Glutamatergic neuron (in vitro differentiated cells): Measurements from ENCODE around the gene HIPK4. TPM values are rescaled to one million over a fixed set of nuclear protein-coding genes. Genes with fewer than 3 reads are reported as not detected.
"Not testable (repeated sequence)": the region's sequence is repeated elsewhere in the genome, so short reads cannot be mapped to it uniquely, and the experiment has no call there.

Experiments
- DNase-seq: peaks from one replicate; pipeline ENCODE4 v3.0.0; 2022
- H3K27ac Mint-ChIP-seq: one replicate; pipeline ENCODE4 v1.8.0; 2020; ENCODE audit warnings: mild to moderate bottlenecking, mixed read lengths, inconsistent platforms; ENCODE audit not compliant: unreplicated experiment
- H3K27me3 Mint-ChIP-seq: one replicate; pipeline ENCODE4 v1.8.0; 2020; ENCODE audit warnings: mild to moderate bottlenecking, moderate library complexity, mixed read lengths, inconsistent platforms; ENCODE audit not compliant: unreplicated experiment
- H3K36me3 Mint-ChIP-seq: one replicate; pipeline ENCODE4 v1.8.0; 2020; ENCODE audit warnings: mild to moderate bottlenecking, mixed read lengths, inconsistent platforms; ENCODE audit not compliant: unreplicated experiment
- H3K4me1 Mint-ChIP-seq: one replicate; pipeline ENCODE4 v1.8.0; 2020; ENCODE audit warnings: mild to moderate bottlenecking, low read depth, mixed read lengths, inconsistent platforms; ENCODE audit not compliant: unreplicated experiment
- H3K4me3 Mint-ChIP-seq: one replicate; pipeline ENCODE4 v1.8.0; 2020; ENCODE audit warnings: mild to moderate bottlenecking, mixed read lengths, inconsistent platforms; ENCODE audit not compliant: unreplicated experiment
- H3K9me3 Mint-ChIP-seq: one replicate; pipeline ENCODE4 v1.8.0; 2020; ENCODE audit warnings: mild to moderate bottlenecking, moderate library complexity, mixed read lengths, inconsistent platforms; ENCODE audit not compliant: unreplicated experiment
- CTCF ChIP-seq: fragments of 200-600 bp; sonication (generic); IDR thresholded peaks from one replicate; pipeline ENCODE4 v1.5.0; 2021; ENCODE audit not compliant: partially characterized antibody, unreplicated experiment
- total RNA-seq: library from RNA; stranded (reverse); fragmentation: NEBNext Ultra II Directional; extraction: Animal tissue kit (Norgen Biotek cat#: 25700); gene quantifications from one replicate; pipeline ENCODE4 v1.2.1, GENCODE V29; 2021; ENCODE audit not compliant: unreplicated experiment

Gene HIPK4
- total RNA-seq, 1 donor from 2014 or later = not detected

- H3K4me1 Mint-ChIP-seq = peaks cover 5% of the 10 kb centered on the region
- H3K36me3 Mint-ChIP-seq = no peaks in the 10 kb centered on the region
- DNase-seq = no peak
- H3K27ac Mint-ChIP-seq = no peak overlapping the region
- H3K4me3 Mint-ChIP-seq = no peak overlapping the region
- peaks cover 1% of the 10 kb centered on the region for H3K9me3 Mint-ChIP-seq
- no peaks in the 10 kb centered on the region for H3K27me3 Mint-ChIP-seq
- TF ChIP-seq CTCF = no peak
Measured at GRCh38 chr19:40411125-40411842, 21.3 kb upstream of the HIPK4 start.

- H3K27me3 Mint-ChIP-seq = peaks cover 1% of the 10 kb centered on the region
- no peak for TF ChIP-seq CTCF
- no peak overlapping the region for H3K27ac Mint-ChIP-seq
- no peak for DNase-seq
- no peaks in the 10 kb centered on the region for H3K36me3 Mint-ChIP-seq
- no peak overlapping the region for H3K4me3 Mint-ChIP-seq
- peaks cover 2% of the 10 kb centered on the region for H3K9me3 Mint-ChIP-seq
- H3K4me1 Mint-ChIP-seq = peaks cover 5% of the 10 kb centered on the region
Measured at GRCh38 chr19:40410030-40410389, 20.0 kb upstream of the HIPK4 start.

GRCh38 chr19:40408598-40408925 lies 18.6 kb upstream of the HIPK4 start:
- H3K9me3 Mint-ChIP-seq, H3K4me3 Mint-ChIP-seq, DNase-seq, H3K27me3 Mint-ChIP-seq, H3K36me3 Mint-ChIP-seq, H3K4me1 Mint-ChIP-seq, H3K27ac Mint-ChIP-seq: not testable (repeated sequence)

- no peak overlapping the region for H3K4me3 Mint-ChIP-seq
- TF ChIP-seq CTCF = no peak
- H3K27ac Mint-ChIP-seq = no peak overlapping the region
- no peak for DNase-seq
- no peaks in the 10 kb centered on the region for H3K36me3 Mint-ChIP-seq
- peaks cover 1% of the 10 kb centered on the region for H3K27me3 Mint-ChIP-seq
- peaks cover 6% of the 10 kb centered on the region for H3K4me1 Mint-ChIP-seq
- H3K9me3 Mint-ChIP-seq = peaks cover 2% of the 10 kb centered on the region
Measured at GRCh38 chr19:40407714-40408597, 18.0 kb upstream of the HIPK4 start.

- peak overlapping the region; percentile 87 for H3K4me3 Mint-ChIP-seq
- no peak for TF ChIP-seq CTCF
Measured at GRCh38 chr19:40403262-40403984, 13.4 kb upstream of the HIPK4 start.

More at GRCh38 chr19:40403262-40403984, 13.4 kb upstream of the HIPK4 start:
- Mint-ChIP-seq H3K9me3 (peaks cover 10% of the 10 kb centered on the region), H3K4me1 (peaks cover 10% of the 10 kb centered on the region), H3K27ac (no peak overlapping the region), H3K27me3 (peaks cover 13% of the 10 kb centered on the region), H3K36me3 (peaks cover 8% of the 10 kb centered on the region)
- DNase-seq = peak; percentile 96
